Naive B cell (primary cell): ENCODE measurements around the gene UBXN7. TPM values are rescaled to one million over a fixed set of nuclear protein-coding genes. Genes with fewer than 3 reads are reported as not detected.
A peak's percentile ranks its signal among the peaks of the same experiment; 100 is the strongest.
"Not testable (repeated sequence)": the region's sequence is repeated elsewhere in the genome, so short reads cannot be mapped to it uniquely, and the experiment has no call there.

Source experiments
- ATAC-seq, 2 donors: fragments of 150-1000 bp; cut with Tn5 transposase; 2 replicates each; pipeline ENCODE4 v1.10.0; 2021; ENCODE audit warnings: low read depth in 2 of 2, mild to moderate bottlenecking in 2 of 2, moderate library complexity in 2 of 2
- DNase-seq: peaks from one replicate; pipeline ENCODE4 v3.0.0; 2022
- H3K27ac Mint-ChIP-seq, 6 donors: one replicate each; pipeline ENCODE4 v1.8.0; 2020 to 2022; ENCODE audit warnings: mild to moderate bottlenecking in 6 of 6, mixed read lengths in 6 of 6, moderate library complexity in 5 of 6, inconsistent platforms in 2 of 6
- H3K27me3 Mint-ChIP-seq, 3 donors: one replicate each; pipeline ENCODE4 v1.8.0; 2021 to 2022; ENCODE audit warnings: mixed read lengths in 3 of 3, mild to moderate bottlenecking in 1 of 3
- H3K36me3 Mint-ChIP-seq, 2 donors: one replicate each; pipeline ENCODE4 v1.8.0; 2020 to 2022; ENCODE audit warnings: mixed read lengths in 2 of 2, inconsistent platforms in 1 of 2, mild to moderate bottlenecking in 1 of 2
- H3K4me1 Mint-ChIP-seq, 3 donors: one replicate each; pipeline ENCODE4 v1.8.0; 2020 to 2022; ENCODE audit warnings: mixed read lengths in 3 of 3, inconsistent platforms in 1 of 3, mild to moderate bottlenecking in 1 of 3, moderate library complexity in 1 of 3
- H3K4me3 Mint-ChIP-seq, 8 donors: one replicate each; pipeline ENCODE4 v1.8.0; 2020 to 2022; ENCODE audit warnings: mild to moderate bottlenecking in 8 of 8, mixed read lengths in 8 of 8, moderate library complexity in 8 of 8, inconsistent platforms in 2 of 8
- H3K9me3 Mint-ChIP-seq, 7 donors: one replicate each; pipeline ENCODE4 v1.8.0; 2020 to 2022; ENCODE audit warnings: mixed read lengths in 7 of 7, mild to moderate bottlenecking in 5 of 7, inconsistent platforms in 2 of 7, moderate library complexity in 1 of 7
- polyA plus RNA-seq, 6 donors: library from polyadenylated mRNA; unstranded; fragments of 300-500 nt; fragmentation: Illumina TruSeq; gene quantifications; one replicate each; pipeline ENCODE4 v1.2.3, GENCODE V29; 2021; ENCODE audit warnings: low read depth in 6 of 6

UBXN7 gene, protein sequence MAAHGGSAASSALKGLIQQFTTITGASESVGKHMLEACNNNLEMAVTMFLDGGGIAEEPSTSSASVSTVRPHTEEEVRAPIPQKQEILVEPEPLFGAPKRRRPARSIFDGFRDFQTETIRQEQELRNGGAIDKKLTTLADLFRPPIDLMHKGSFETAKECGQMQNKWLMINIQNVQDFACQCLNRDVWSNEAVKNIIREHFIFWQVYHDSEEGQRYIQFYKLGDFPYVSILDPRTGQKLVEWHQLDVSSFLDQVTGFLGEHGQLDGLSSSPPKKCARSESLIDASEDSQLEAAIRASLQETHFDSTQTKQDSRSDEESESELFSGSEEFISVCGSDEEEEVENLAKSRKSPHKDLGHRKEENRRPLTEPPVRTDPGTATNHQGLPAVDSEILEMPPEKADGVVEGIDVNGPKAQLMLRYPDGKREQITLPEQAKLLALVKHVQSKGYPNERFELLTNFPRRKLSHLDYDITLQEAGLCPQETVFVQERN
- 10 to 100 TPM; 11.4 to 39.4 (median 32.7) TPM for polyA plus RNA-seq

- Mint-ChIP-seq H3K4me3 (peak within 1 kb of the TSS; percentile 80 to 98 (median 96)), H3K4me1 (peaks cover 16 to 45% (median 25%) of the 10 kb centered on the region in 3 donors), H3K9me3 (no peaks in the 10 kb centered on the region), H3K27me3 (no peaks in the 10 kb centered on the region), H3K36me3 (no peaks in the 10 kb centered on the region), H3K27ac (peak within 1 kb of the TSS; percentile 84 to 96 (median 94))
- DNase-seq (peak; percentile 93), ATAC-seq (peak; percentile 79 to 84)
These were observed at the start of gene UBXN7 for GRCh38 chr3:196432137-196432879. UBXN7 (minus strand) TSS chr3:196432427; CDS start chr3:196432399, 28 bp downstream.

GRCh38 chr3:196477678-196478077, 45.5 kb upstream of the UBXN7 start:
- no peak overlapping the region for H3K4me3 Mint-ChIP-seq
- H3K9me3 Mint-ChIP-seq: no peaks in the 10 kb centered on the region
- DNase-seq: no peak
- no peaks in the 10 kb centered on the region for H3K4me1 Mint-ChIP-seq
- H3K27me3 Mint-ChIP-seq: no peaks in the 10 kb centered on the region
- peak overlapping the region in 1 of 6 donors; percentile 24 for H3K27ac Mint-ChIP-seq
- no peak for ATAC-seq
- H3K36me3 Mint-ChIP-seq: peaks cover under 1 to 22% of the 10 kb centered on the region in 2 donors

GRCh38 chr3:196472286-196472685, 40.1 kb upstream of the UBXN7 start:
- ATAC-seq: no peak
- no peak for DNase-seq
- Mint-ChIP-seq H3K27me3 (no peaks in the 10 kb centered on the region), H3K36me3 (peaks cover 10% of the 10 kb centered on the region in 2 donors), H3K4me3 (no peak overlapping the region), H3K9me3 (no peaks in the 10 kb centered on the region), H3K4me1 (peaks cover 0 to 5% (median 2%) of the 10 kb centered on the region in 3 donors), H3K27ac (peak overlapping the region in 1 of 6 donors; percentile 0)

DNA sequence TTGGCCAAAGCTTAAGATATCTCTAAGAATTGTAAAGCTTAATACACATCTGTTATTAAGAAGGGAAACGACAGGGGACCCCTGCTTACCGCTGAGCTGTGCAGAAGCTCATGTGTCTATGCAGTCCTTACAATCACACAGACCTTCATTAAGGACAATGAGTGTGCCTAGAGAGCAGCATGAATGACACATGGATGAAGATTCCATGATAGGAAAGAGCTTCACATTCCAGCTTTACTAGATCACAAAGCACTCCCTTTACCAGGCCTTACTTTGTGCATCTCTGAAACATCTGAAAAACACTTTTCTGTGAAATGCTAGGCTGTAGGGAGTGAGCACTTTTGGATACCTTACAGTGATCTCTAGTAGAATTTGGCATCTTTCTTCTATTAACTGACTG, 39.3 kb upstream of the UBXN7 start:
- peaks cover 10% of the 10 kb centered on the region in 2 donors for H3K36me3 Mint-ChIP-seq
- DNase-seq (no peak), ATAC-seq (no peak)
- peak overlapping the region in 1 of 8 donors; percentile 47 for H3K4me3 Mint-ChIP-seq
- no peaks in the 10 kb centered on the region for H3K27me3 Mint-ChIP-seq
- H3K4me1 Mint-ChIP-seq: peaks cover 0 to 5% (median 2%) of the 10 kb centered on the region in 3 donors
- no peak overlapping the region for H3K27ac Mint-ChIP-seq
- no peaks in the 10 kb centered on the region for H3K9me3 Mint-ChIP-seq

GRCh38 chr3:196470182-196470581, 38.0 kb upstream of the UBXN7 start:
- H3K36me3 Mint-ChIP-seq, H3K9me3 Mint-ChIP-seq, DNase-seq, ATAC-seq, H3K27ac Mint-ChIP-seq, H3K4me1 Mint-ChIP-seq, H3K4me3 Mint-ChIP-seq, H3K27me3 Mint-ChIP-seq: not testable (repeated sequence)

GRCh38 chr3:196463804-196464203, 31.6 kb upstream of the UBXN7 start:
- H3K27me3 Mint-ChIP-seq: no peaks in the 10 kb centered on the region
- DNase-seq (no peak), ATAC-seq (no peak)
- H3K27ac Mint-ChIP-seq: peak overlapping the region in 3 of 6 donors; percentile 19 to 90 (median 54)
- no peaks in the 10 kb centered on the region for H3K4me1 Mint-ChIP-seq
- no peak overlapping the region for H3K4me3 Mint-ChIP-seq
- H3K36me3 Mint-ChIP-seq: no peaks in the 10 kb centered on the region
- H3K9me3 Mint-ChIP-seq: peaks cover 0 to 6% (median 0%) of the 10 kb centered on the region in 7 donors

DNA sequence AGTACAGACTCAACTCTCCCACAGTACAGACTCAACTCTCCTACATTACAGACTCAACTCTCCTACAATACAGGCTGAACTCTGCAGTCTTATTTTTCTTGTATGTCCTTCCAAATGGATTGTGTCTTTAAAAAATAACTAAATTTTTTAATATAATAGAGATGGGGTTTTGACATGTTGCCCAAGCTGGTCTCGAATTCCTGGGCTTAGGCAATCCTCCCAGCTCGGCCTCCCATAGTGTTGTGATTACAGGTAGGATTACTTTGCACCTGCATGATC, 31.2 kb upstream of the UBXN7 start:
- H3K4me1 Mint-ChIP-seq: no peaks in the 10 kb centered on the region
- DNase-seq: no peak
- no peaks in the 10 kb centered on the region for H3K27me3 Mint-ChIP-seq
- H3K9me3 Mint-ChIP-seq: peaks cover 0 to 6% (median 0%) of the 10 kb centered on the region in 7 donors
- H3K4me3 Mint-ChIP-seq: no peak overlapping the region
- no peaks in the 10 kb centered on the region for H3K36me3 Mint-ChIP-seq
- no peak overlapping the region for H3K27ac Mint-ChIP-seq
- no peak for ATAC-seq

DNA sequence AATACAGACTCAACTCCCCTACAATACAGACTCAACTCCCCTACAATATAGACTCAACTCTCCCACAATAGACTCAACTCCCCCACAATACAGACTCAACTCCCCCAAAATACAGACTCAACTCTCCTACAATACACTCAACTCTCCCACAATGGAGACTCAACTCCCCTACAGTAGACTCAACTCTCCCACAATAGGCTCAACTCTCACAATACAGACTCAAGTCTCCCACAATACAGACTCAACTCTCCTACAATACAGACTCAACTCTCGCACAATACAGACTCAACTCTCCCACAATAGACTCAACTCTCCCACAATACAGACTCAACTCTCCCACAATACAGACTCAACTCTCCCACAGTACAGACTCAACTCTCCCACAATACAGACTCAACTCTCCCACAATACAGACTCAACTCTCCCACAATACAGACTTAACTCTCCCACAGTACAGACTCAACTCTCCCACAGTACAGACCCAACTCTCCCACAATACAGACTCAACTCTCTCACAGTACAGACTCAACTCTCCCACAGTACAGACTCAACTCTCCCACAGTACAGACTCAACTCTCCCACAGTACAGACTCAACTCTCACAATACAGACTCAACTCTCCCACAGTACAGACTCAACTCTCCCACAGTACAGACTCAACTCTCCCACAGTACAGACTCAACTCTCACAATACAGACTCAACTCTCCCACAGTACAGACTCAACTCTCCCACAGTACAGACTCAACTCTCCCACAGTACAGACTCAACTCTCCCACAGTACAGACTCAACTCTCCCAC, 30.7 kb upstream of the UBXN7 start:
- not testable (repeated sequence) for H3K27me3 Mint-ChIP-seq, H3K27ac Mint-ChIP-seq, H3K36me3 Mint-ChIP-seq, H3K9me3 Mint-ChIP-seq, DNase-seq, ATAC-seq, H3K4me3 Mint-ChIP-seq, H3K4me1 Mint-ChIP-seq

DNA sequence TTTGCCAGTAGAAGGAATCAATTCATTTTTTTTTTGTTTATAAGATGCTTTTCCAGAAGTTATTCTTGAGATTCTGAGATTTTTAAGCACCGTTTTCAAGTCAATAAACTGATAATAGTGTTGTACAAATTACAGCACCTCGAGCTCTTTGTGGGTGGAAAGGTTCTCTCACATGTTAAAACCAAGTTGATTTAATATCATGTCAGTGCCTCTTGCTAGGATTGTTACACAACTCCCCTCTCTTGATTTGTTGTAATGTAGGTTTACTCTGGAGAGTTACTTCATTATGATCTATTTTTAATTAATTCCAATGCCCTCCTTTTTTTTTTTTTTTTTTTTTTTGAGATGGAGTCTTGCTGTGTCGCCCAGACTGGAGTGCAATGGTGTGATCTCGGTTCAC, 25.8 kb upstream of the UBXN7 start:
- Mint-ChIP-seq H3K9me3 (peaks cover 0 to 6% (median 0%) of the 10 kb centered on the region in 7 donors), H3K4me3 (no peak overlapping the region), H3K36me3 (no peaks in the 10 kb centered on the region), H3K27me3 (no peaks in the 10 kb centered on the region), H3K4me1 (peaks cover 0 to 3% (median 0%) of the 10 kb centered on the region in 3 donors), H3K27ac (peak overlapping the region in 2 of 6 donors; percentile 44 to 52)
- DNase-seq (no peak), ATAC-seq (no peak)

DNA sequence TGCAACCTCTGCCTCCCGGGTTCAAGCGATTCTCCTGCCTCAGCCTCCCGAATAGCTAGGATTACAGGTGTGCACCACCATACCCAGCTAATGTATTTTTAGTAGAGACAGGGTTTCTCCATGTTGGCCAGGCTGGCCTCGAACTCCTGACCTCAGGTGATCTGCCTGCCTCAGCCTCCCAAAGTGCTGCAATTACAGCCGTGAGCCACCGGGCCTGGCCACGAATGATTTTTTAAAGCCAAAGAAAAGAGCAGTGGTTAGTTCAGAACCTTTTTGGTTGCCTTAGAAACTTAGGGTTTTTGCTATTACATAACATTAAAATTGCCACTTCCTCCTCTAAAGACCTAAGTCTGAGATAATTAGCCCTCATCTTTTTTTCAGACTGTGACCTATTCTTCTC, 25.2 kb upstream of the UBXN7 start:
- ATAC-seq (peak; percentile 38 to 39), DNase-seq (peak; percentile 7)
- H3K27ac Mint-ChIP-seq: peak overlapping the region in 2 of 6 donors; percentile 42 to 56
- not testable (repeated sequence) for H3K4me1 Mint-ChIP-seq, H3K36me3 Mint-ChIP-seq, H3K4me3 Mint-ChIP-seq, H3K27me3 Mint-ChIP-seq, H3K9me3 Mint-ChIP-seq

GRCh38 chr3:196454935-196455334, 22.7 kb upstream of the UBXN7 start:
- ATAC-seq (no peak), DNase-seq (no peak)
- peak overlapping the region in 1 of 6 donors; percentile 16 for H3K27ac Mint-ChIP-seq

GRCh38 chr3:196445391-196445790, 13.2 kb upstream of the UBXN7 start:
- not testable (repeated sequence) for H3K9me3 Mint-ChIP-seq, H3K27ac Mint-ChIP-seq, H3K4me3 Mint-ChIP-seq, H3K4me1 Mint-ChIP-seq, DNase-seq, H3K36me3 Mint-ChIP-seq, H3K27me3 Mint-ChIP-seq, ATAC-seq

More at GRCh38 chr3:196454935-196455334, 22.7 kb upstream of the UBXN7 start:
- no peaks in the 10 kb centered on the region for H3K36me3 Mint-ChIP-seq
- no peak overlapping the region for H3K4me3 Mint-ChIP-seq
- no peaks in the 10 kb centered on the region for H3K9me3 Mint-ChIP-seq
- no peaks in the 10 kb centered on the region for H3K27me3 Mint-ChIP-seq
- H3K4me1 Mint-ChIP-seq: peaks cover 0 to 3% (median 0%) of the 10 kb centered on the region in 3 donors

- Mint-ChIP-seq H3K27me3 (no peaks in the 10 kb centered on the region), H3K9me3 (no peaks in the 10 kb centered on the region), H3K36me3 (no peaks in the 10 kb centered on the region), H3K27ac (peak overlapping the region in 1 of 6 donors; percentile 58), H3K4me1 (peaks cover 0 to 4% (median 3%) of the 10 kb centered on the region in 3 donors), H3K4me3 (no peak overlapping the region)
- DNase-seq (no peak), ATAC-seq (no peak)
These were observed 12.3 kb upstream of the UBXN7 start for GRCh38 chr3:196444500-196444894.
